ENCODE data around the gene CCDC57.

CCDC57 gene

GRCh38 chr17:82118168-82118814 is 94.4 kb downstream of the CCDC57 start:
- DNase-seq: no peak

GRCh38 chr17:82117139-82118090 is 95.2 kb downstream of the CCDC57 start:
- DNase-seq: no peak

GRCh38 chr17:82116246-82116645 is 96.4 kb downstream of the CCDC57 start:
- DNase-seq: no peak

GRCh38 chr17:82114872-82115271 is 97.8 kb downstream of the CCDC57 start:
- DNase-seq: no peak

GRCh38 chr17:82114447-82114846 is 98.2 kb downstream of the CCDC57 start:
- no peak for DNase-seq

GRCh38 chr17:82113941-82114340 is 98.7 kb downstream of the CCDC57 start:
- no peak for DNase-seq

- DNase-seq: no peak
Observed at GRCh38 chr17:82113422-82113821, 99.2 kb downstream of the CCDC57 start.

- DNase-seq: no peak
Observed at GRCh38 chr17:82112914-82113311, 99.7 kb downstream of the CCDC57 start.

- DNase-seq: no peak
Observed at GRCh38 chr17:82112181-82112913, 100.3 kb downstream of the CCDC57 start.

GRCh38 chr17:82110298-82110697 is 102.3 kb downstream of the CCDC57 start:
- DNase-seq: no peak

GRCh38 chr17:82108961-82109475 is 103.6 kb downstream of the CCDC57 start:
- DNase-seq: no peak

GRCh38 chr17:82108496-82108945 is 104.1 kb downstream of the CCDC57 start:
- DNase-seq: no peak

- no peak for DNase-seq
Observed at GRCh38 chr17:82108038-82108437, 104.6 kb downstream of the CCDC57 start.

GRCh38 chr17:82107341-82107860 is 105.2 kb downstream of the CCDC57 start:
- no peak for DNase-seq

- DNase-seq: no peak
Observed at GRCh38 chr17:82106688-82107305, 105.8 kb downstream of the CCDC57 start.

- DNase-seq: peak; percentile 70
Observed at GRCh38 chr17:82105882-82106687, 106.6 kb downstream of the CCDC57 start.

- no peak for DNase-seq
Observed at GRCh38 chr17:82105417-82105881, 107.2 kb downstream of the CCDC57 start.

- no peak for DNase-seq
Observed at GRCh38 chr17:82104797-82105416, 107.7 kb downstream of the CCDC57 start.

- DNase-seq: no peak
Observed at GRCh38 chr17:82103553-82104451, 108.8 kb downstream of the CCDC57 start.
